DND-41 (cell line): ENCODE data around the gene PCDHGC4.

ENCODE experiments used
- CTCF ChIP-seq: IDR thresholded peaks from 2 replicates; pipeline ENCODE4 v1.5.1; 2012; ENCODE audit warnings: borderline replicate concordance, low read length, moderate library complexity, mild to moderate bottlenecking; ENCODE audit not compliant: poor library complexity, severe bottlenecking; ENCODE audit errors: extremely low read depth
- EZH2 ChIP-seq: IDR thresholded peaks from 3 replicates; pipeline ENCODE4 v1.6.1; 2012; ENCODE audit warnings: borderline replicate concordance, low read depth, mild to moderate bottlenecking, moderate library complexity, low read length, inconsistent platforms; ENCODE audit not compliant: severe bottlenecking

- TF ChIP-seq CTCF (no peak), EZH2 (no peak)
These were observed 19.5 kb upstream of the PCDHGC4 start for GRCh38 chr5:141465351-141465750.
